Dendritic cell treated with granulocyte-macrophage colony-stimulating factor and Interleukin-4, amounts not matched to agents 40 ng/mL and 50 ng/mL, for 4 days (primary cell): ENCODE results near the gene VTI1A.

ENCODE experiments used
- H3K27ac Mint-ChIP-seq: one replicate; pipeline ENCODE4 v1.8.0; 2022; ENCODE audit warnings: mild to moderate bottlenecking, mixed read lengths
- H3K27me3 Mint-ChIP-seq: one replicate; pipeline ENCODE4 v1.8.0; 2022; ENCODE audit warnings: mild to moderate bottlenecking, mixed read lengths
- H3K36me3 Mint-ChIP-seq: one replicate; pipeline ENCODE4 v1.8.0; 2022; ENCODE audit warnings: low read depth, mixed read lengths
- H3K4me1 Mint-ChIP-seq: one replicate; pipeline ENCODE4 v1.8.0; 2022; ENCODE audit warnings: low read depth, mixed read lengths
- H3K4me3 Mint-ChIP-seq: one replicate; pipeline ENCODE4 v1.8.0; 2022; ENCODE audit warnings: mild to moderate bottlenecking, moderate library complexity, mixed read lengths
- H3K9me3 Mint-ChIP-seq: one replicate; pipeline ENCODE4 v1.8.0; 2022; ENCODE audit warnings: mixed read lengths
- intact Hi-C: fragments of 100-400 bp; cut with micrococcal nuclease; formaldehyde crosslinking; loops from one replicate; pipeline ENCODE4 v1.15.0; 2022

The VTI1A gene

GRCh38 chr10:112554263-112554662, 107.2 kb downstream of the VTI1A start:
- intact Hi-C loops: no loop called here
- Mint-ChIP-seq H3K36me3 (peaks cover 5% of the 10 kb centered on the region), H3K27me3 (no peaks in the 10 kb centered on the region), H3K27ac (no peak overlapping the region), H3K4me3 (no peak overlapping the region), H3K4me1 (no peaks in the 10 kb centered on the region), H3K9me3 (no peaks in the 10 kb centered on the region)

DNA sequence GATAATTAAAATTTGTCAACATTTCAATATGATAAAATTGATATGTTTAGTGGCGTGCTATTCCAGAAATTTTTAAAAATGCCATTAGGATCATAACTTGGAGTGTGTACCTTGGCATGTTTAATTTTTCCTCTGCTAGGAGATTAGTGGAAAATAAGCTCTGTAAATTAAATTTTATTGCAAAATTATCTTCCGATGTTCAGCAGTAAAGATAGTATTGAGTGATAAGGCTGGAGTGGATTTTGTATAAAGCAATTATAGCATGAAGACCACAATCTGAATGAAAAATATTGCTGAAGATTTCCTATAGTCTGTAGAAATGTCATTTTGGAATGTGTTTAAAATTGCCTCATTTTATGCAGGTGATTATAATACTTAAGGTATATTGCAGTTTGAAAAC, 110.2 kb downstream of the VTI1A start:
- no peaks in the 10 kb centered on the region for H3K27me3 Mint-ChIP-seq
- peaks cover 2% of the 10 kb centered on the region for H3K36me3 Mint-ChIP-seq
- H3K27ac Mint-ChIP-seq: no peak overlapping the region
- H3K4me3 Mint-ChIP-seq: no peak overlapping the region
- no peaks in the 10 kb centered on the region for H3K9me3 Mint-ChIP-seq
- H3K4me1 Mint-ChIP-seq: no peaks in the 10 kb centered on the region
- intact Hi-C loops: no loop called here

- intact Hi-C loops: no loop called here
- H3K36me3 Mint-ChIP-seq: no peaks in the 10 kb centered on the region
- no peaks in the 10 kb centered on the region for H3K27me3 Mint-ChIP-seq
- no peak overlapping the region for H3K4me3 Mint-ChIP-seq
- H3K9me3 Mint-ChIP-seq: no peaks in the 10 kb centered on the region
- no peak overlapping the region for H3K27ac Mint-ChIP-seq
- H3K4me1 Mint-ChIP-seq: no peaks in the 10 kb centered on the region
These were observed 111.6 kb downstream of the VTI1A start for GRCh38 chr10:112558476-112559142.

DNA sequence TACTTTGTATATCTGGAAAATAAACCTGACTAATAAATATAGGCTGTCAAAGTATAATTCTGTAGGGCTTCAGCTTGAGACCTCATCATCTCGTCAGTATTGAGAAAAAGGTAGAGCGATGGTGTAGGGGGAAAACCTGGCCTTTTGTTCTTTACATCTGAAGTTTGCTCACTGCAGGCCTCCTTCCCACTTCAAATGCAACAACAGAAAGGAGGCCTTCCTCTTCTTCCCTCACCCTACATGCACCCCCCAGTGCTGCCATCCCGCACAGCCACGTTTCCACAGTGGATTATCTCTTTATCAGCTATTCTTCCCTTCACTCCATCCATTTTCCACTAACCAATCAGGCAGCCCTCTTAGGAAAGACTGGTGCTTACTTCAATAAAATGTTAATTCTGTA, 112.3 kb downstream of the VTI1A start:
- intact Hi-C loops: no loop called here
- Mint-ChIP-seq H3K9me3 (no peaks in the 10 kb centered on the region), H3K27me3 (no peaks in the 10 kb centered on the region), H3K4me3 (no peak overlapping the region), H3K27ac (no peak overlapping the region), H3K4me1 (no peaks in the 10 kb centered on the region), H3K36me3 (no peaks in the 10 kb centered on the region)

GRCh38 chr10:112562122-112562521, 115.1 kb downstream of the VTI1A start:
- Mint-ChIP-seq H3K27ac (no peak overlapping the region), H3K36me3 (no peaks in the 10 kb centered on the region), H3K4me1 (no peaks in the 10 kb centered on the region), H3K9me3 (no peaks in the 10 kb centered on the region), H3K4me3 (no peak overlapping the region), H3K27me3 (no peaks in the 10 kb centered on the region)
- intact Hi-C loops: loop anchor here (5.0 kb wide), 1 partner anchor 960 kb away; no protein-coding TSS in a partner anchor

DNA sequence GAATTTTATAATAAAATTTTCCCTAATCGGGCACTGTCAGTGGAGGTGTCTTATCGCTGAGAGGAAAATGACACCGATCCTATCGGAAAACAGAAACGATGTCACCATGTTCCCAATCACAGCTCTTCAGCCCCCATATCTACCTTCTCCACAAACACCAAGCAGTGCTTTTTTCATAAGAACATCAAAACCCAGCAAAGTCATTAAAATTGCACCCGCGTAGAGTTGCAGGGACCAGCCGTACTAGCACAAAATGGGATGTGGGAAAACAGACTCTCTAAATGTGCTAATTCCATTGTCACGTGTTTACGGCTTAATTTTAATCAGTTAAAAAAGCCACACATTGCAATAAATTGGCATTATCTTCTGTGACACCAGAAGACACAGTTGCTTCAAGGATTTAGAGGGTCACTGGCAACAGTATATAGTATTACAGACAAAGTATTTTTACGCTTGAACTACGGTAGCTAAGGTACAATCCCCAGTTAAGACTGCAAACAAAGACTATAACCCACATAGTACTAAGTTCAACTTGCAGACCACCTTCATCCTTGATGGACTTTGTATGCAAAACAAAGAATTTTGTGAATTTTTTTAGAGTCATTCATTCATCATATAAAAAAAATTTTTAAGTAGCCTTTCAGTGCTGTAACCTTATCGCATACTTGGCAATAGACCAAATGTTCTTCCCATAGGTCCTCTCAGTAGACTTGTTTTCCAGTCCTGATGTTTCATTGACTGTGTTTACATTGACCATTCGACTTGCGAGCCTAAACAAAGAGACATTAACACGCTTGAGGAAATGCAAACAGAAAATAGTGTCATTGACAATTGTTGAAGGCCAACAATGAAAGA, 116.0 kb downstream of the VTI1A start:
- Mint-ChIP-seq H3K27me3 (no peaks in the 10 kb centered on the region), H3K36me3 (no peaks in the 10 kb centered on the region), H3K27ac (no peak overlapping the region), H3K9me3 (no peaks in the 10 kb centered on the region), H3K4me3 (no peak overlapping the region), H3K4me1 (no peaks in the 10 kb centered on the region)
- intact Hi-C loops: loop anchor here (5.0 kb wide), 1 partner anchor 959 kb away; no protein-coding TSS in a partner anchor

GRCh38 chr10:112564337-112564736, 117.3 kb downstream of the VTI1A start:
- Mint-ChIP-seq H3K27ac (no peak overlapping the region), H3K4me3 (no peak overlapping the region), H3K36me3 (no peaks in the 10 kb centered on the region), H3K27me3 (no peaks in the 10 kb centered on the region), H3K9me3 (no peaks in the 10 kb centered on the region), H3K4me1 (no peaks in the 10 kb centered on the region)
- intact Hi-C loops: loop anchor here (2.0 to 5.0 kb wide), 2 partner anchors 820 to 958 kb away; no protein-coding TSS in a partner anchor

GRCh38 chr10:112565434-112566053, 118.5 kb downstream of the VTI1A start:
- H3K4me3 Mint-ChIP-seq: no peak overlapping the region
- H3K4me1 Mint-ChIP-seq: no peaks in the 10 kb centered on the region
- no peaks in the 10 kb centered on the region for H3K9me3 Mint-ChIP-seq
- no peaks in the 10 kb centered on the region for H3K27me3 Mint-ChIP-seq
- H3K36me3 Mint-ChIP-seq: no peaks in the 10 kb centered on the region
- intact Hi-C loops: loop anchor here (2.0 to 5.0 kb wide), 2 partner anchors 562 to 819 kb away; no protein-coding TSS in a partner anchor
- H3K27ac Mint-ChIP-seq: no peak overlapping the region

DNA sequence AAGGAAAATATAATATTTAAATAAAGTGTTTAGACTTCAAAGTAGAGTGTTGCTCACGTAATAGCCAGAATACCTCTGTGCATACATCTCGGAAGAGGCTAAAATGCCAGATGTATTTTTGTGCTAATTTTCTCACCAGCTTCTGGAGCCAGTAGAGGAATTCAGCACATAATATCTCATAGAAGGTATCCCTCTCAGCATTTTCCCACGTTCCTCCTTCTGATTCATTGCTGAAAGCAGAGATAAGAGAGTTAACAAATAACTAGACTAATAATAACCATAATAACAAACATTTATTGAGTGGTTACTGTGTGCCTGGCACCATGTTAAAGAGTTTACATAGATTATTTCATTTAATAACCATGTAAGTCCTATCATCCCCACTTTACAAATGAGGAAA, 123.6 kb downstream of the VTI1A start:
- no peak overlapping the region for H3K4me3 Mint-ChIP-seq
- H3K4me1 Mint-ChIP-seq: no peaks in the 10 kb centered on the region
- no peak overlapping the region for H3K27ac Mint-ChIP-seq
- intact Hi-C loops: no loop called here
- no peaks in the 10 kb centered on the region for H3K9me3 Mint-ChIP-seq
- no peaks in the 10 kb centered on the region for H3K27me3 Mint-ChIP-seq
- no peaks in the 10 kb centered on the region for H3K36me3 Mint-ChIP-seq

- intact Hi-C loops: no loop called here
- H3K4me3 Mint-ChIP-seq: no peak overlapping the region
These were observed 132.6 kb downstream of the VTI1A start for GRCh38 chr10:112579578-112579977.

DNA sequence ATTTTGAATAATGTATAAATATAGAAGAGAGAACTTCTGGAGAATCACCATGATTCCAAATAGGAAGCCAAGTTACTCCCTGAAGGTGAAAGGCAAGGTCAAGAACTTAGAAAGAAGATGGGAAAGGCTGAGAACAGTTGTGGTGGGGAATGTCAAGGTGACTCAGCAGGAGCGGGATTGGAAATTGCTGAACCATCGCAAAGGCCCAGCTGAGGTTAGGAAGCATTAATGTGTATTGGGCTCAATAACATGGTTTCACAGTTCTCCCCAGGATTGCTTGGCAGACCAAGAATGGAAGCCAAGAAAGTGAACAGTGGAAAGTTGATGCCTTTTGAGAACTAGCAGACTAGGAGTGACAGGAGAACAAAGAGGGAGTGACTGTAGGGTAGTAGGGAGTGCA, 133.3 kb downstream of the VTI1A start:
- no peaks in the 10 kb centered on the region for H3K9me3 Mint-ChIP-seq
- no peaks in the 10 kb centered on the region for H3K27me3 Mint-ChIP-seq
- intact Hi-C loops: no loop called here
- H3K4me3 Mint-ChIP-seq: no peak overlapping the region
- H3K4me1 Mint-ChIP-seq: no peaks in the 10 kb centered on the region
- H3K36me3 Mint-ChIP-seq: peaks cover 18% of the 10 kb centered on the region
- H3K27ac Mint-ChIP-seq: no peak overlapping the region

More at GRCh38 chr10:112579578-112579977, 132.6 kb downstream of the VTI1A start:
- Mint-ChIP-seq H3K9me3 (no peaks in the 10 kb centered on the region), H3K4me1 (no peaks in the 10 kb centered on the region), H3K27ac (no peak overlapping the region), H3K36me3 (peaks cover 18% of the 10 kb centered on the region), H3K27me3 (no peaks in the 10 kb centered on the region)

DNA sequence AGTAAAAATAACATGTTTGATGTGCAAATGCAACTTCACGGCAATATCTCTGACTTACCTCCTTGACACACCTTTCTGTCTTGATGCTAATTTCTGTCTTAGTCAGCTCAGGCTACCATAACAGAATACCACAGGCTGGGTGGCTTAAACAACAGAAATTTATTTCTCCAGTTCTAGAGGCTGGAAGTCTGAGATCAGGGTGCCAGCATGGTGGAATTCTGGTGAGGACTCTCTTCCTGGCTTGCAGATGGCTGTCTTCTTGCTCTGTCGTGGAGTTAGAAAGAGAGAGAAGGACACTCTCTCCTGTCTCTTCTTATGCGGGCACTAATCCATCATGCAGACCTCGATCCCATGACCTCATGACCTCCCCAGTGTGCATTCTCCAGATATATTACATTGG, 134.9 kb downstream of the VTI1A start:
- Mint-ChIP-seq H3K9me3 (no peaks in the 10 kb centered on the region), H3K4me3 (no peak overlapping the region), H3K27me3 (no peaks in the 10 kb centered on the region), H3K4me1 (peaks cover 5% of the 10 kb centered on the region), H3K27ac (no peak overlapping the region), H3K36me3 (peaks cover 18% of the 10 kb centered on the region)
- intact Hi-C loops: no loop called here

DNA sequence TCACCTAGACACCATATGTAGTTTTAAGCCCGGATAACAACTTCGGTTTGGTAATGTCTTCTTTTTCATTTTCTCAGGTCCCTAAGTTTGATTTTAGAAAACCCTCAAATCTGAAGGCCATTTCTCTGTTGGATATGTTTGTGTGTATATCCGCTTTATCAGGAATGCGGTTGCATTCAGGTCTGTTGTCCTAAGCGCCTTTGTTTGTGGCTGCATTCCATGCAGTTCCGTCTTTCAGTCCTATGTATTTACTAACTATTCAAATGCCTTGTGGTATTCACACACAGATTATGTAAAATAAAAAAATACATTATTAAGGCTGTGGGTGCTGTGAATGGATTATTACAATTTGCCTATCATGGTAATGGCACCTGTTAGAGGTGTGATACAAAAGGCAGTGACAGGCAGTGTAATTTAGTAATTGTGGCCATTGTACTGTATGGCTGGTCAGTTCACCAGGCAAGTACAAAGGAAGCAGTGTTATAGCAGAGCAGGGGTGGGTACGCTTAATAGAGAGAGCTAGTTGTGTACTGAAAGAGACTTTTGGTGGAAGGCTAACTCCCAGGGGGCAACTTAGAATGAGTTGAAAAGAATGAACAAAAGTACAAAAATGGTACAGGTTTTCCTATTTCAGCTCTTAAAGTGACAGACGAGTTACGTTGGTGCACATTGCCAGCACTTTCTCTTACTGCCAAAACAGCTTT, 136.4 kb downstream of the VTI1A start:
- Mint-ChIP-seq H3K27ac (no peak overlapping the region), H3K36me3 (peaks cover 18% of the 10 kb centered on the region), H3K4me3 (no peak overlapping the region), H3K4me1 (peaks cover 5% of the 10 kb centered on the region), H3K27me3 (no peaks in the 10 kb centered on the region), H3K9me3 (no peaks in the 10 kb centered on the region)
- intact Hi-C loops: no loop called here
